CD8-positive, alpha-beta memory T cell (primary cell): Measurements from ENCODE around the gene PKN1. TPM values are rescaled to one million over a fixed set of nuclear protein-coding genes. Genes with fewer than 3 reads are reported as not detected.

ENCODE experiments used
- CTCF ChIA-PET: fragments of 350-600 bp; sonication (Branson Sonifier 250); formaldehyde crosslinking; loops from one replicate; lab custom pipeline; 2021; ENCODE audit warnings: antibody characterized with exemption; lab: Charles Lee
- POLR2A ChIA-PET: fragments of 350-600 bp; sonication (Branson Sonifier 250); formaldehyde crosslinking; loops from one replicate; lab custom pipeline; 2021; ENCODE audit warnings: antibody characterized with exemption; lab: Charles Lee
- DNase-seq, 5 donors: peaks; one replicate each; pipeline versions ENCODE4 v3.0.0 to v3.0.0-alpha.2; 2020 to 2022; ENCODE audit warnings: mixed read lengths in 1 of 5
- H3K27ac ChIP-seq: one replicate; pipeline ENCODE4 v1.7.0; 2013; ENCODE audit warnings: low read depth, mild to moderate bottlenecking, low read length, moderate library complexity
- H3K27me3 ChIP-seq: 2 replicates; pipeline ENCODE4 v1.7.0; 2013; ENCODE audit warnings: low read length, mild to moderate bottlenecking; ENCODE audit not compliant: insufficient read depth, poor library complexity, severe bottlenecking
- H3K36me3 ChIP-seq: 2 replicates; pipeline ENCODE4 v1.7.0; 2013; ENCODE audit warnings: mild to moderate bottlenecking, low read length, moderate library complexity; ENCODE audit not compliant: insufficient read depth
- H3K4me1 ChIP-seq: 2 replicates; pipeline ENCODE4 v1.7.0; 2013; ENCODE audit warnings: mild to moderate bottlenecking, low read length, moderate library complexity; ENCODE audit not compliant: insufficient read depth
- H3K4me3 ChIP-seq: 2 replicates; pipeline ENCODE4 v1.7.0; 2013; ENCODE audit warnings: mild to moderate bottlenecking, low read length
- H3K9me3 ChIP-seq: 2 replicates; pipeline ENCODE4 v1.7.0; 2013; ENCODE audit warnings: mild to moderate bottlenecking, low read length
- H3K27ac Mint-ChIP-seq, 8 donors: one replicate each; pipeline ENCODE4 v1.8.0; 2020 to 2021; ENCODE audit warnings: mixed read lengths in 8 of 8, mild to moderate bottlenecking in 6 of 8, inconsistent platforms in 3 of 8, moderate library complexity in 3 of 8
- H3K27me3 Mint-ChIP-seq, 2 donors: one replicate each; pipeline ENCODE4 v1.8.0; 2020 to 2021; ENCODE audit warnings: mixed read lengths in 2 of 2, mild to moderate bottlenecking in 1 of 2, moderate library complexity in 1 of 2
- H3K36me3 Mint-ChIP-seq, 3 donors: one replicate each; pipeline ENCODE4 v1.8.0; 2020 to 2021; ENCODE audit warnings: mixed read lengths in 3 of 3, inconsistent platforms in 1 of 3, mild to moderate bottlenecking in 1 of 3
- H3K4me1 Mint-ChIP-seq, 3 donors: one replicate each; pipeline ENCODE4 v1.8.0; 2020 to 2021; ENCODE audit warnings: mixed read lengths in 3 of 3, inconsistent platforms in 1 of 3, mild to moderate bottlenecking in 1 of 3
- H3K4me3 Mint-ChIP-seq, 7 donors: one replicate each; pipeline ENCODE4 v1.8.0; 2020 to 2021; ENCODE audit warnings: mixed read lengths in 7 of 7, mild to moderate bottlenecking in 6 of 7, moderate library complexity in 4 of 7, inconsistent platforms in 2 of 7
- H3K9me3 Mint-ChIP-seq, 5 donors: one replicate each; pipeline ENCODE4 v1.8.0; 2020 to 2022; ENCODE audit warnings: mixed read lengths in 5 of 5, mild to moderate bottlenecking in 3 of 5, moderate library complexity in 2 of 5, inconsistent platforms in 1 of 5
- polyA plus RNA-seq: library from polyadenylated mRNA; unstranded; fragments of 300-500 nt; fragmentation: Illumina TruSeq; gene quantifications from one replicate; pipeline ENCODE4 v1.2.3, GENCODE V29; 2021
- total RNA-seq, 2 experiments: library from RNA; stranded (reverse); gene quantifications; one replicate each; pipeline ENCODE4 v1.2.3, GENCODE V29; 2021

Gene PKN1
- total and polyA plus RNA-seq, 3 experiments from 2014 or later = 86.6 to 205 (median 177) TPM

DNA sequence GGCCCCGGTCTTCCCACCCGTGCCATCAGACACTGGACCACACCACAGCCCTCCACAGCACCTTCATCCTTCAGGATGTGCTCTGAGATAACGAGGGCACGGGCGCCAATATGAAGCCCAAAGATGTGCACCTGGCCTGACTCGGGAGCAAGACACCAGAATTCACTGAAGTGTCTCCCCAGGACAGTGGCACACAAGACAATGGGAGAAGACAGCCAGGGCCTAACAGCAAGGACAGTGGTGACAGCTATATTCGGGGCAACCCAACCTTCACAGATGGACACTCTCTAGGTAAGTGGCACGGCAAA lies 21.2 kb upstream of the PKN1 start:
- ChIA-PET POLR2A (interaction anchor here (1.7 kb wide), 1 partner anchor 31 kb away, joined by 11 read pairs; the partner anchor contains the start of gene ADGRE5), CTCF (interaction anchor here (1.0 to 14.4 kb wide), 3 partner anchors 51 to 275 kb away, joined by 3 to 186 read pairs (median 9); partner anchors contain the start of gene ASF1B)
- Histone ChIP-seq H3K4me3 (no peak overlapping the region), H3K9me3 (no peaks in the 10 kb centered on the region), H3K27ac (no peak overlapping the region), H3K36me3 (peaks cover 78% of the 10 kb centered on the region), H3K27me3 (no peaks in the 10 kb centered on the region), H3K4me1 (peaks cover 77% of the 10 kb centered on the region)
- H3K4me3 Mint-ChIP-seq = peak overlapping the region in 6 of 7 donors; percentile 8 to 75 (median 34)
- DNase-seq = no peak
- peaks cover 0 to 16% of the 10 kb centered on the region in 2 donors for H3K27me3 Mint-ChIP-seq
- H3K9me3 Mint-ChIP-seq = peaks cover 0 to 4% (median 0%) of the 10 kb centered on the region in 5 donors
- peaks cover 4 to 84% (median 10%) of the 10 kb centered on the region in 3 donors for H3K36me3 Mint-ChIP-seq
- H3K4me1 Mint-ChIP-seq = peaks cover 59 to 84% (median 62%) of the 10 kb centered on the region in 3 donors
- peak overlapping the region; percentile 4 to 97 (median 70) for H3K27ac Mint-ChIP-seq

DNA sequence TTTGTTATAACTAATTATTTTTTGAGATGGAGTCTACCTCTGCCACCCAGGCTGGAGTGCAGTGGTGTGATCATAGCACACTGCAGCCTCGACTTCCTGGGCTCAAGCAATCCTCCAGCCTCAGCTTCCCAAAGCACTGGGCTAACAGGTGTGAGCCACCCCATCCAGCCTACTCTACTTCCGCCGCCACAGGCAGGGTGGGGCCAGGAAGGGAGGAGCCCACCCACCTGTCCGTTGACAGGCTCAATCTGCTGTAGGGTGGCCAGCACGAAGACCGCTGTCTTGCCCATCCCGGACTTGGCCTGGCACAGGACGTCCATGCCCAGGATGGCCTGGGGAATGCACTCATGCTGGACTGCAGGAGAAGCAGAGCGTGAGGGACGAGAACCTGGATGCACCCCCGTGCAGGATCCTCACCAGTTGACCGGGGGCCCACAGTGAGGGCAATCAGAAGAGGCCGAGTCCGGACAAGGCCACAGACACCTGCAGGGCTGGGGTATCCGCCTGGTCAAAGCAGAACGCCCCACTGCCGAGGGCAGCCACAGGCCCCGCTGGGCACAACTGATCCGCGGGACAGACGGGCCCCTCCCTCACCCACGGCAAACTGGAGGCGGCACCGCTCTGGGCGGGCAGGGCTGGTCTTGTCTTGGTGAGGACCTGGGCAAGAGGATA lies 20.6 kb upstream of the PKN1 start:
- peaks cover 64 to 87% (median 65%) of the 10 kb centered on the region in 3 donors for H3K4me1 Mint-ChIP-seq
- peaks cover 0 to 16% of the 10 kb centered on the region in 2 donors for H3K27me3 Mint-ChIP-seq
- Histone ChIP-seq H3K4me1 (peaks cover 83% of the 10 kb centered on the region), H3K27ac (no peak overlapping the region), H3K36me3 (peaks cover 76% of the 10 kb centered on the region), H3K9me3 (no peaks in the 10 kb centered on the region), H3K27me3 (no peaks in the 10 kb centered on the region), H3K4me3 (no peak overlapping the region)
- H3K9me3 Mint-ChIP-seq = peaks cover 0 to 4% (median 0%) of the 10 kb centered on the region in 5 donors
- peak in 1 of 5 donors; percentile 27 for DNase-seq
- peak overlapping the region in 3 of 7 donors; percentile 8 to 50 (median 19) for H3K4me3 Mint-ChIP-seq
- peaks cover 4 to 83% (median 8%) of the 10 kb centered on the region in 3 donors for H3K36me3 Mint-ChIP-seq
- peak overlapping the region in 6 of 8 donors; percentile 54 to 97 (median 72) for H3K27ac Mint-ChIP-seq
- ChIA-PET POLR2A (interaction anchor here (0.6 to 1.3 kb wide), 2 partner anchors 51 to 54 kb away, joined by 3 to 4 read pairs; no protein-coding TSS in a partner anchor), CTCF (interaction anchor here (1.4 to 14.4 kb wide), 2 partner anchors 51 kb away, joined by 7 to 186 read pairs; no protein-coding TSS in a partner anchor)

DNA sequence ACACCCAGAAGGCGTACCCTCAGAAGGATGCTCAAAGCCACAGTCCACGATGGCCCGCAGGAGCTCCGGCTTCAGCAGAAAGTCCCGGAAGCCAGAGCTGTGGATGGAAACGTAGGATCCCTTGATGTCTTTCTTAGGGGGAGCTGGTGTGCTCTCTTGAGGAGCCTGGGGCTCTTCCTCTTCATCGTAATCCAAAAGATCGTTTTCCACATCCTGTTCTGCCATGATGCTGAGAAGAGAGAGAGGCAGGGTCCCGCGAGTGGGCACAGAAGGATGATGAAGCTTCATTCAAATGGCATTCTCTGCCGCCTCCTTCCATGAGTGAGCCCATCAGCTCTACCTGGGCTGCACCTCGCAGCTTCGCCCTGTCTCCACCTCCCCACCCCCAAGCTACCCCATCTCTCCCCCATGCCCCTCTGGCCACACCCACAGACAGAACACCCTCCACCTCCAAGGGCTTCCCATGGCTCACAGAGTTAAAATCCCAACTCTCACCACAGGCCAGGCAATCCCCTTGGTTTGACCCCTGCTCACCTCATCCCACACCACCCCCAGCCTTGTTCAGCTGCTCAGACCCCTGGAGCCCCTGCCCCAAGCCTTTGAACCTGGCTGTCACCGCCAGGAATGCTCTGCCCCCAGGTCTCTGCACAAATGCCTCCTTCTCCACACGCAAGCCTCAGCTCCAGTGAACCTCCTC lies 20.0 kb upstream of the PKN1 start:
- H3K27me3 Mint-ChIP-seq = peaks cover 0 to 17% of the 10 kb centered on the region in 2 donors
- no peak overlapping the region for H3K4me3 ChIP-seq
- H3K9me3 Mint-ChIP-seq = peaks cover 0 to 4% (median 0%) of the 10 kb centered on the region in 5 donors
- no peak overlapping the region for H3K27ac ChIP-seq
- peaks cover 69% of the 10 kb centered on the region for H3K36me3 ChIP-seq
- H3K36me3 Mint-ChIP-seq = peaks cover 4 to 78% (median 6%) of the 10 kb centered on the region in 3 donors
- H3K27me3 ChIP-seq = no peaks in the 10 kb centered on the region
- H3K4me1 ChIP-seq = peaks cover 86% of the 10 kb centered on the region
- H3K4me3 Mint-ChIP-seq = peak overlapping the region in 5 of 7 donors; percentile 44 to 70 (median 64)
- H3K9me3 ChIP-seq = no peaks in the 10 kb centered on the region
- ChIA-PET POLR2A (interaction anchor here (1.3 kb wide), 1 partner anchor 51 kb away, joined by 3 read pairs; no protein-coding TSS in a partner anchor), CTCF (interaction anchor here (0.8 to 1.4 kb wide), 3 partner anchors 52 to 65 kb away, joined by 3 to 7 read pairs (median 5); no protein-coding TSS in a partner anchor)
- peak overlapping the region; percentile 43 to 98 (median 74) for H3K27ac Mint-ChIP-seq
- no peak for DNase-seq
- peaks cover 66 to 91% (median 70%) of the 10 kb centered on the region in 3 donors for H3K4me1 Mint-ChIP-seq

DNA sequence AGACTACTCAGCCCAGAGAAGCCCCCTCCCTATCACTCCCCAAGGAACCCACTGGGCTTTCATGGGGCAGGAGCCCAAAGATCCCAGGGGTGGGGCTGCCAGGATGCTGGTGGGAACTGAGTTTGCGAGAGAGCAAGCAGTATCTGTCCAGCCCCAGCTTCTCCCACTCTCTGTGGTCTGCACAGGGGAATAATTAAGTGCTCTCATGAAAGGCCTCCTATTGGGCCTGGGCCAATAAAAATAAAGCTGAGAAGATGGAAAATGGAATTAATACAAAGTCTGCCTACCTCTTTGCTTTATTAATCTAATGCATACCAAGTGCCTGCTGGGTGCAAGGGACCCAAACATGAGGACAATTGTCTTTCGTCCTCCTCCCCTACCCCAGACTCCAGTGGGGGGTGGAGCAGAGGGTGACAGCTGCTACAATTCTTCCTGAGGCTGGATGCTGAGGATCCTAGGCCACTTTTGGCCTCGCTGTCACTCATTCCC lies 19.4 kb upstream of the PKN1 start:
- POLR2A ChIA-PET = interaction anchor here (1.3 kb wide), 1 partner anchor 52 kb away, joined by 3 read pairs; no protein-coding TSS in a partner anchor
- Mint-ChIP-seq H3K4me3 (peak overlapping the region in 5 of 7 donors; percentile 44 to 70 (median 64)), H3K36me3 (peaks cover 0 to 75% (median 6%) of the 10 kb centered on the region in 3 donors)

DNA sequence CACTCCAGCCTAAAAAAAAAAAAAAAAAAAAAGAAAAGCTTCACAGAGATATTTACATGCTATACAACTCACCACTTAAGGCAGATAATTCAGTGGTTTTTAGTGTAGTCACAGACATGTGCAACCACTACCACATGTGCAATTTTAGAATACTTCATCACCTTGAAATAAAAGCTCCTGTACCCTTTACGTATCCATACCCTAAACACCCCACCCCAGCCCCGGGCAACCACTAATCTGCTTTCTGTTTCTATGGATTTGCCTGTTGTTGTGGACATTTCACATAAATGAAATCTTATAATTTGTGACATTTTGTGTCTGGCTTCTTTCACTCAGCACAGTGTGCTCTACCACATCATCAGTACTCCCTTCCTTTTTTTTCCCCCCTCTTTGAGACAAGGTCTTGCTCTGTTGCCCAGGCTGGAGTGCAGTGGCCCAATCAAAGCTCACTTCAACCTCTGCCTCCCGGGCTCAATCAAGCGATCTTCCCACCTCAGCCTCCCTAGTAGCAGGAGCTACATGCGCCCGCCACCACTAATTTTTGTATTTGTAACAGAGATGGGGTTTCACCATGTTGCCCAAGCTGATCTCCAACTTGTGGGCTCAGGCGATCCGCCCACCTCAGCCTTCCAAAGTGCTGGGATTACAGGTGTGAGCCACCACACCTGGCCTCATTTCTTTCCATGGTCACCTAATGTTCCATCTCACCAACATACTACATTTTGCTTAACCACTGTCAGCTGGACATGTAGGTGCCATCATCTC lies 18.0 kb upstream of the PKN1 start:
- DNase-seq = no peak
- peaks cover 0 to 66% (median 4%) of the 10 kb centered on the region in 3 donors for H3K36me3 Mint-ChIP-seq
- Histone ChIP-seq H3K9me3 (no peaks in the 10 kb centered on the region), H3K4me3 (no peak overlapping the region), H3K4me1 (peaks cover 79% of the 10 kb centered on the region), H3K27me3 (no peaks in the 10 kb centered on the region), H3K27ac (no peak overlapping the region), H3K36me3 (peaks cover 49% of the 10 kb centered on the region)
- H3K27me3 Mint-ChIP-seq = peaks cover 0 to 15% of the 10 kb centered on the region in 2 donors
- H3K9me3 Mint-ChIP-seq = peaks cover 0 to 3% (median 0%) of the 10 kb centered on the region in 5 donors
- peak overlapping the region; percentile 49 to 98 (median 85) for H3K27ac Mint-ChIP-seq
- peak overlapping the region in 6 of 7 donors; percentile 8 to 87 (median 50) for H3K4me3 Mint-ChIP-seq
- ChIA-PET CTCF (interaction anchor here (0.6 to 2.1 kb wide), 9 partner anchors 9 to 278 kb away, joined by 3 to 13 read pairs (median 4); partner anchors contain the start of gene ASF1B), POLR2A (interaction anchor here (0.6 to 1.6 kb wide), 7 partner anchors 11 to 193 kb away, joined by 3 to 5 read pairs (median 3); no protein-coding TSS in a partner anchor)
- H3K4me1 Mint-ChIP-seq = peaks cover 61 to 85% (median 75%) of the 10 kb centered on the region in 3 donors

More for the DNA sequence above, 19.4 kb upstream of the PKN1 start:
- no peak overlapping the region for H3K27ac ChIP-seq
- peaks cover 86% of the 10 kb centered on the region for H3K4me1 ChIP-seq
- Mint-ChIP-seq H3K27ac (peak overlapping the region in 7 of 8 donors; percentile 39 to 98 (median 76)), H3K27me3 (peaks cover 0 to 13% of the 10 kb centered on the region in 2 donors), H3K9me3 (peaks cover 0 to 4% (median 0%) of the 10 kb centered on the region in 5 donors), H3K4me1 (peaks cover 63 to 88% (median 73%) of the 10 kb centered on the region in 3 donors)
- no peak for DNase-seq
- peaks cover 63% of the 10 kb centered on the region for H3K36me3 ChIP-seq
- H3K4me3 ChIP-seq = no peak overlapping the region
- H3K9me3 ChIP-seq = no peaks in the 10 kb centered on the region
- no peaks in the 10 kb centered on the region for H3K27me3 ChIP-seq
- CTCF ChIA-PET = interaction anchor here (0.8 to 2.1 kb wide), 5 partner anchors 8 to 277 kb away, joined by 3 to 13 read pairs (median 7); partner anchors contain the start of gene ASF1B

DNA sequence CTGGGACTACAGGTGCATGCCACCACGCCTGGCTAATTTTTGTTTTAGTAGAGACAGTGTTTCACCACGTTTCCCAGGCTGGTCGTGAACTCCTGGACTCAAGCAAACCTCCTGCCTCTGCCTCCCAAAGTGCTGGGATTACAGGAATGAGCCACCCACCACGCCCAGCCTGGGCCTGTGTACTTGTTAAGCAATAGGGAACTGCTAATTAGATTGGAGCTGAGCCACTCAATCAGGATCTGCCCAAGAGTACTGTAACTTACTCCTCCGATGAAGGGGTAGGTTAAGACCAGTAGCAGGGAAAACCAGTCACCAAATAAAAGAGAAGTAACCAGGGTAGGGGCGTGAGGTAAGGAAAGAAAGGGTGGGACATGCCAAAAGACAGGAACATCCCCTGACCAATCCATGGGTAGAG lies 16.3 kb upstream of the PKN1 start:
- Histone ChIP-seq H3K4me1 (peaks cover 62% of the 10 kb centered on the region), H3K4me3 (peak overlapping the region; percentile 44), H3K36me3 (peaks cover 32% of the 10 kb centered on the region), H3K27ac (peak overlapping the region; percentile 94), H3K27me3 (no peaks in the 10 kb centered on the region), H3K9me3 (no peaks in the 10 kb centered on the region)
- peaks cover 50 to 70% (median 69%) of the 10 kb centered on the region in 3 donors for H3K4me1 Mint-ChIP-seq
- H3K27ac Mint-ChIP-seq = peak overlapping the region; percentile 73 to 98 (median 94)
- POLR2A ChIA-PET = interaction anchor here (0.5 to 1.2 kb wide), 3 partner anchors 30 to 68 kb away, joined by 3 to 11 read pairs (median 7); no protein-coding TSS in a partner anchor
- no peak for DNase-seq
- H3K9me3 Mint-ChIP-seq = no peaks in the 10 kb centered on the region
- peaks cover 0 to 52% (median 3%) of the 10 kb centered on the region in 3 donors for H3K36me3 Mint-ChIP-seq
- H3K27me3 Mint-ChIP-seq = peaks cover 0 to 10% of the 10 kb centered on the region in 2 donors
- CTCF ChIA-PET = interaction anchor here (1.0 to 1.5 kb wide), 2 partner anchors 55 to 280 kb away, joined by 3 read pairs; partner anchors contain the start of gene ASF1B
- H3K4me3 Mint-ChIP-seq = peak overlapping the region; percentile 67 to 94 (median 86)

DNA sequence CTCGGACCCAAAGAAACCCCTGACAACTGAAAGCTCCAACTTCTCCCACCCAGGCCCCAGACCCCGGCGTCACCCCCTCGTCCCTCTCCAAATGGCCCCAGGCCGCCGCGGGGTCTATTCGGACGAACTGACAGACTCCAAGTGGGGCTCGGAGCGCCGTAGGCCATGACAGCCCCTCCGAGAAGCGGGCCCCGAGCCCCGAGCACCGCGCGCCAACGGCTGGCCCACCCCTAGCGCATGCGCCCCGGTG lies 14.3 kb upstream of the PKN1 start:
- peak overlapping the region; percentile 86 to 97 (median 93) for H3K4me3 Mint-ChIP-seq
- peaks cover 14% of the 10 kb centered on the region for H3K36me3 ChIP-seq
- H3K27ac ChIP-seq = peak overlapping the region; percentile 94
- H3K27me3 Mint-ChIP-seq = peaks cover 0 to 9% of the 10 kb centered on the region in 2 donors
- H3K9me3 Mint-ChIP-seq = no peaks in the 10 kb centered on the region
- H3K36me3 Mint-ChIP-seq = peaks cover 0 to 33% (median 3%) of the 10 kb centered on the region in 3 donors
- peaks cover 42% of the 10 kb centered on the region for H3K4me1 ChIP-seq
- peak overlapping the region; percentile 72 for H3K4me3 ChIP-seq
- H3K4me1 Mint-ChIP-seq = peaks cover 37 to 52% (median 51%) of the 10 kb centered on the region in 3 donors
- H3K9me3 ChIP-seq = no peaks in the 10 kb centered on the region
- H3K27ac Mint-ChIP-seq = peak overlapping the region; percentile 91 to 98 (median 98)
- no peak for DNase-seq
- H3K27me3 ChIP-seq = no peaks in the 10 kb centered on the region
- ChIA-PET CTCF (interaction anchor here (1.2 to 1.9 kb wide), 2 partner anchors 12 to 57 kb away, joined by 3 to 6 read pairs; no protein-coding TSS in a partner anchor), POLR2A (no interaction called here)
